NOMO-1 treated with DMSO at 0.1 percent for 48 hours (cell line): Measurements from ENCODE around the gene CIRBP.
"Not testable (repeated sequence)": the region's sequence is repeated elsewhere in the genome, so short reads cannot be mapped to it uniquely, and the experiment has no call there.

Experiments
- DNase-seq: peaks from one replicate; lab custom pipeline; 2025; ENCODE audit not compliant: unreplicated experiment; lab: John Stamatoyannopoulos, UW

Gene CIRBP

GRCh38 chr19:1308718-1309117, 39.6 kb downstream of the CIRBP start:
- DNase-seq = no peak

GRCh38 chr19:1309977-1310852, 41.1 kb downstream of the CIRBP start:
- DNase-seq = no peak

DNA sequence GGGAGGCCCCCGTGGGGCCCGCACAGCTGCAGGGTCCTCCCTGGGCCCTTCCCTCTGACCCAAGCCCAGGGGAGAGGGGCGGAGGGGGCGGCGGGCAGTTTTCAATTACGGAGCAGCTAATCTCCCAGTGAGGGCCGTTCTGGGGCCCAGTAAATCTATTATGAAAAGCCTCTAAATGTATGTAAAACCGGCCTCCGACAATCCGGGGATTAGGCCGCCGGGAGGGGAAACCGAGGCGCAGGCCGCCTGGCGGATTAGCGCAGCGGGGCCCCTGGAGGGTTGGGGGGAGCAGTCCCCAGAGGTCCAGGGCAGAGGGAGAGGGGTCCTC, 41.7 kb downstream of the CIRBP start:
- no peak for DNase-seq

DNA sequence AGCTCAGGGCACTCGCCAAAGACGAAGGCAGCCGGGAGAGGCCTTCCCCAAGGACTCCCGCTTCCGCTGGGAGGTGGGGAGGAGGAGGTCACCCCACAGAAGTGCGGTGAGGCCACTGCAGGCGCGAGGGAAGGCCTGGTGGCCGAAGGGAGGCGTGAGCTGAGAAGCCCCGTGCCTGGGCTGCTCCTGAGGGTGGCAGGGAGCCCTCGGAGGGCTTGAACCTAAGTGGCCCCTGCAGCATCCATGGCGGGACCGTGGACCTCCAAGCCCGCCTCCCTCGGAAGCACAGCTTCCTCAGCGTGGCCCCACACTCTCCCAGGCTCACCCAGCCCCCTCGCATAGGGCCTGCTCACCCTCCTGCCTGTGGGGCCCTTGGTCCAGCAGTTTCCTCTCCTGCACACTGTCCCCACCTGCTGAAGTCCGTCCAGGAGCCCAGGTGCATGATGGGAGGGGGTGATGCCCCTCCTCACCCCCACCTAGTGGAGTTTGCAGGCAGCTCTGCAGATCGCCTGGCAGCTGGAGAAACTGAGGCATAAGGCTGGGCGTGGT, 42.5 kb downstream of the CIRBP start:
- DNase-seq = no peak

DNA sequence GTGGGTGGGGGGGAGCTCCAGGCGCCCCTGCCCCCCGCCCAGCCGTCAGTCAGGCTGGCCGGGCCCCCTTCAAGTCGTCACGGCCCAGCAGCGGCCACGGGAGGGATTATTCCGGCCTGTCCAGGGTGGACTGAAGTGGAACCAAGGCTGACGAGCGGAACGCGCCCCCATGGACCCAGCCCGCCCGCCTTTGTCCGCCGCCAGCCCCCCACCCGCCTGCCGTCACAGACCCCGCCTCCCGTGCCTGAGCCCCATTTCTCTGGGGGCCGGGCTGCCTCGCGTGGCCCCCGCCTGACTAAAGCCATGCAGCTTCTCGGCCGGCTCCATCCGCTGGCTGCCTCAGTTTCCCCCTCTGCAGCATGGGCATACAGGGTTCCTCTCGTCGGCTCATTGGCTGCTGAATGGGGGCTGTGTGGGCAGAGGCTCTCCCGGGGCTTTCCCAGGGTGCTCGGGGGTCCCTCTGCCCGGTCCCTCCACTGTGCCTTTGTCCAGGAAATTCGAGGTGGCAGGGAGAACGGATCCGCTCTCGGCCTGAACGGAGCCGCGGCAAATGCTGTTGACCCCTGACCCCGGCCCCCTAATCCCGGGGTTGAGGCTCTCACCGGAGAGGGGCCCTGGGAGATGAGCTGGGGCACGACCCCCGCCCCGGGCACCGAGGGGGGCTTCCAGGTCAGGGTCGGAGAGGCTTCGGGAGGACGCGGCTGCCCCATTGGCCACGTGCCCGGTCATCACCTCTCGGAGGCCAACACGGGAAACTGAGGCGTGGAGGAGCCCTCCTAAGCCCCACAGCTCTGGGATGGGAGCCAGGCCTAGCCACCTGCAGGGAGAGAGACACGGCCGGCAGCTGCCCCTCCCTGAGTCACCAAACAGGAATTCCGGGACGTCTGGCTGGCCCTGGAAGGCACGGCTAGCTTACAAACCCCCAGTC, 43.9 kb downstream of the CIRBP start:
- DNase-seq = no peak

GRCh38 chr19:1313695-1314613, 44.8 kb downstream of the CIRBP start:
- DNase-seq = no peak

- no peak for DNase-seq
Measured at GRCh38 chr19:1315470-1316166, 46.5 kb downstream of the CIRBP start.

DNA sequence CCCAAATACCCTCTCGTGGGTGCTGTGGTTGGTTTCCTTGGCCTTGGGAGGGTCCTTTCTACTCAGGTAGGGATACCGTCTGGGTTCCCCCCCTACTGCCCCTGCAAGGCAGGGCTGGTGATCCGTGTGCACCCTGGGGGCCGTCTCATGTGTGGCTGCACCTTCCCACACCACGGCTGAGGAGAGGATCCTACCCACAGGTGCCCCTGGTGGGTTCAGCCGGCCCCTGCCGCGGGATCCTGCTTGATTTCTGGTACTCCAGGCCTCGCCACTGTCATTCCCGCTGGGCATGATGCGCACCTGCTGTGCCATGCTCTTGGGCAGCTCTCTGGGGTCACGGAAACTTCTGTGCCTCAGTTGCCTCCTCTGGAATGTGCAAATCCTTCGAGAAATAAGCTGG, 47.3 kb downstream of the CIRBP start:
- DNase-seq = no peak

GRCh38 chr19:1317274-1318003, 48.3 kb downstream of the CIRBP start:
- peak; percentile 48 for DNase-seq

- DNase-seq = no peak
Measured at GRCh38 chr19:1318678-1319471, 49.7 kb downstream of the CIRBP start.

DNA sequence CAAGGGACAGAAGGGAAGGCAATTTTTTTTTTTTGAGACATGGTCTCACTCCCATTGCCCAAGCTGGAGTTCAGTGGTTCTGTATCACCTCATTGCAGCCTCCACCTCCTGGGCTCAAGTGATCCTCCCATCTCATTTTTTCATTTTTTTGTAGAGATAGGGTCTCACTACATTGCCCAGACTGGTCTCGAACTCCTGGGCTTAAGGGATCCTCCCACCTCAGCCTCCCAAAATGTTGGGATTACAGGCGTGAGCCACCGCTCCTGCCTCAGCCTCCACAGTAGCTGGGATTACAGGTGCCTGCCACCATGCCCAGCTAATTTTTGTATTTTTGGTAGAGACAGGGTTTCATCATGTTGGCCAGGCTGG, 51.1 kb downstream of the CIRBP start:
- DNase-seq = not testable (repeated sequence)

DNA sequence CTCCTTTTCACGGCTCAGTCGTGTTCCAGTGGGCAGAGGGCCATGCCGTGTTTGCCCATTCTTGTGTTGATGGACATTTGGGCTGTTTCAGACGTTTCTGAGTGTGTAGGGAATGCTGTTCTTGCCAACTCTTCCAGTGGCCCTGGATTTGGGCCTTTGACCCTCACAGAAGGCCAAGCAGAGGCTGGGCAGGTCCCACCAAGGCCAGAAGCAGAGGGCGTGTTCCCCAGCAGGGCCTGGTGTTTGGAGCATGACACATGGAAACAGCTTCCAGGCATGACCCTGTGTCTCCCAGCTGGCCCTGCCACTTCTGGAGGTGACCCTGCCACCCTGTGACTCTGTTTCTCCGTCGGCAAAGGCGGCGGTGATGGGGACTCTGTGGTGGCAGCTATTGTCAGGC, 52.4 kb downstream of the CIRBP start:
- DNase-seq = no peak

DNA sequence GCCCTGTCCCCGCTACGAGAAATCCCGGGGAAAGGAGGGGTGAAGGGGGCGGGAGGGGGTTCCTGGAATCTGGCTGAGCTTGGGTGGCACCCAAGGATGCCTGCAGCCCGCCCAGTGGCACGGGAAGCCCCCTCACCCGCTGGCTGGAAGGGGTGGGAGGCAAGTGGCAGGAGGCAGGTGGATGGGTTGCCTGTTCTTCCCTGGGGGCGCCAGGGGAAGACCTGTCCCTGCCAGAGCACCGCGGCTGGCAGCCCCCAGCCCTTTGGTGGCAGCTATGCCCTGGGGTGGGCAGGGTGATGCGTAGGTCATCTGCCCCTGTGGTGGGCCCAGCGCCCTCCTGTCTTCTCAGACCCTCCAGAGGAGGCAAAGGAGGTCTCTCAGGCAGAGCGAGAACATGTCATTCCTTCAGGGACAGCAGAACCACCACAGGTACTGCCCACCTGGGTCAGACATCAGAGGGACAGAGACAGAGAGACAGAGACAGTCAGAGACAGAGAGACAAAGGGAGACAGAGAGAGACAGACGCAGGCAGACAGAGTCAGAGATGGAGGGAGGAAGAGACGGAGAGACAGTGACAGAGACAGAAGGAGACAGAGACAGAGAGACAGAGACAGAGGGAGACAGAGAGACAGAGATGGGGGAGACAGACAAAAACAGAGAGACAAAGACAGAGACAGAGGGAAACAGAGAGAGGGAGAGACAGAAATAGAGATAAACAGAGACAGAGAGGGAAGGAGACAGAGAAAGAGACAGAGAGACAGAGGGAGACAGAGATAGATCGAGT, 53.3 kb downstream of the CIRBP start:
- DNase-seq = no peak

GRCh38 chr19:1324249-1324805, 55.2 kb downstream of the CIRBP start:
- DNase-seq = no peak
